ENCODE results near the gene PSMC2.
"Not testable (repeated sequence)": the region's sequence is repeated elsewhere in the genome, so short reads cannot be mapped to it uniquely, and the experiment has no call there.

The PSMC2 gene

GRCh38 chr7:103379270-103379975 lies 32.0 kb downstream of the PSMC2 start:
- no peak for DNase-seq (ENCODE audit: low read depth in 3 of 3)

GRCh38 chr7:103380395-103381191 lies 33.1 kb downstream of the PSMC2 start:
- no peak for DNase-seq (ENCODE audit: low read depth in 3 of 3)

- DNase-seq (ENCODE audit: low read depth in 3 of 3), result no peak
These were observed 34.0 kb downstream of the PSMC2 start for GRCh38 chr7:103381280-103382031.

DNA sequence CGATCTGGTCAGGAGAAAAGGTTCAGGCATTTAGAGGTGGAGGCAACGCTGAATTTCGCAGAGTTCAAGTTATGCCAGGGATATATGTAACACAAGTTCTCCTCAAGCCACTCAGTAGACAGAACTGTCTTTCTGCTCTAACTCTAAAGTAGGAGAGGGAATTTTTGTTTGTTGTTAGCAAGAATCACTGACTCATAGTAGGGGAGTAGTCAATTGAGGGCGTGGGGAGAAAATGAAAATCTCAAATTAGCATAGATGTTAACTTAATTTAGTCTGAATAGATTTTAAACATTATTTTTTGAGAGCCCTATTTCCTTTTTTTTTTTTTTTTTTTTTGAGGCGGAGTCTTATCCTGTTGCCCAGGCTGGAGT lies 34.6 kb downstream of the PSMC2 start:
- no peak for DNase-seq (ENCODE audit: low read depth in 3 of 3)

- no peak for DNase-seq (ENCODE audit: low read depth in 3 of 3)
These were observed 39.8 kb downstream of the PSMC2 start for GRCh38 chr7:103387242-103387641.

- no peak for DNase-seq (ENCODE audit: low read depth in 3 of 3)
These were observed 41.2 kb downstream of the PSMC2 start for GRCh38 chr7:103388469-103389140.

GRCh38 chr7:103389263-103389662 lies 41.8 kb downstream of the PSMC2 start:
- DNase-seq (ENCODE audit: low read depth in 3 of 3), result no peak

- no peak for DNase-seq (ENCODE audit: low read depth in 3 of 3)
These were observed 43.7 kb downstream of the PSMC2 start for GRCh38 chr7:103391150-103391549.

GRCh38 chr7:103391976-103392375 lies 44.5 kb downstream of the PSMC2 start:
- no peak for DNase-seq (ENCODE audit: low read depth in 3 of 3)

DNA sequence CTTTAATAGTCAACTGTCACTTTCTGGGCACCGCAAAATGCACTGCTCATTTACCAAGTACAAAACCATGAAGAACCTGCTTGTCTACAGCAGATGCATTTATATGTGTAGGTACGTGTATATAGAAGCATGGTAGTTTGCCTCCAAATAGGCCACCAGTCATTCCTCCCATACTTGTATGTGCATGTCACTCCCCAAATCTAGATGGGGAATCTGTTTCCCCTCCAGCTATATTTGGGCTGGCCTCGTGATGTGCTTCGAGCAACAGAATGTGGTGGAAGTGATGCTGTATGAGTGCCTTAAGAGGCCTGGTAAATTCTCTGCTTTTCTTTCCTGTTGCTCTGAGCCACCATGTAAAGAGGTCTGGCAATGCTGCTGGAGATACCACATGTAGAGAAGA lies 47.1 kb downstream of the PSMC2 start:
- no peak for DNase-seq (ENCODE audit: low read depth in 3 of 3)

GRCh38 chr7:103395071-103395470 lies 47.6 kb downstream of the PSMC2 start:
- DNase-seq (ENCODE audit: low read depth in 3 of 3), result no peak

- DNase-seq (ENCODE audit: low read depth in 3 of 3), result no peak
These were observed 49.0 kb downstream of the PSMC2 start for GRCh38 chr7:103396471-103396870.

GRCh38 chr7:103398483-103399127 lies 51.2 kb downstream of the PSMC2 start:
- no peak for DNase-seq (ENCODE audit: low read depth in 3 of 3)

DNA sequence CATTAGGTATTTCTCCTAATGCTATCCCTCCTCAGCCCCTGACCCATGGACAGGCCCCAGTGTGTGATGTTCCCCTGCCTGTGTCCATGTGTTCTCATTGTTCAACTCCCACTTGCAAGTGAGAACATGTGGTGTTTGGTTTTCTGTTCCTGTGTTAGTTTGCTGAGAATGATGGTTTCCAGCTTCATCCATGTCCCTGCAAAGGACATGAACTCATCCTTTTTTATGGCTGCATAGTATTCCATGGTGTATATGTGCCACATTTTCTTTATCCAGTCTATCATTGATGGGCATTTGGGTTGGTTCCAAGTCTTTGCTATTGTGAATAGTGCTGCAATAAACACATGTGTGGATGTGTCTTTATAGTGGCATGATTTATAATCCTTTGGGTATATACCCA lies 52.2 kb downstream of the PSMC2 start:
- DNase-seq (ENCODE audit: low read depth in 3 of 3), result not testable (repeated sequence)

- DNase-seq (ENCODE audit: low read depth in 3 of 3), result not testable (repeated sequence)
These were observed 58.6 kb downstream of the PSMC2 start for GRCh38 chr7:103405789-103406613.

GRCh38 chr7:103412151-103412550 lies 64.7 kb downstream of the PSMC2 start:
- no peak for DNase-seq (ENCODE audit: low read depth in 3 of 3)

- DNase-seq (ENCODE audit: low read depth in 3 of 3), result no peak
These were observed 66.0 kb downstream of the PSMC2 start for GRCh38 chr7:103413407-103413806.

DNA sequence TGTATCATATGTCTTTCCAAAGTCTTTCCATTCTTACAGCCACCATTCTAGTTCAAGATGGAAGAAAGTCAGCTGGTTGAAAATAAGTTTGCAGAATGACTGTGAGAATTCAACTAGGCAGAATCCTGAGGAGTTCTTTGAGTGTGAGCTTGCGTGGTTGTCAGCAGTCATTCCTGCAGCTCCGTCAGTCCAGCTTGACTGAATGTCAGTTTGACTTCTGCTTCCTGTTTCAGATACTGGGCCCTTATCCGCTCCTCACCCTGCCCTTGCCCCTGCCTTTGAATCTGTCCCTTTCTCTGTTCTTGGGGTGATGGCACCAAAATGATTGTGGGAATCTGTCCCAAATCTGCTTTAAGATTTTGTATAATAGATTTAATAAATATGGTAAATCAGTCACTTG lies 70.8 kb downstream of the PSMC2 start:
- no peak for DNase-seq (ENCODE audit: low read depth in 3 of 3)
